Measurements from ENCODE around the gene MORF4L1.
"Not testable (repeated sequence)": the region's sequence is repeated elsewhere in the genome, so short reads cannot be mapped to it uniquely, and the experiment has no call there.

Gene MORF4L1

DNA sequence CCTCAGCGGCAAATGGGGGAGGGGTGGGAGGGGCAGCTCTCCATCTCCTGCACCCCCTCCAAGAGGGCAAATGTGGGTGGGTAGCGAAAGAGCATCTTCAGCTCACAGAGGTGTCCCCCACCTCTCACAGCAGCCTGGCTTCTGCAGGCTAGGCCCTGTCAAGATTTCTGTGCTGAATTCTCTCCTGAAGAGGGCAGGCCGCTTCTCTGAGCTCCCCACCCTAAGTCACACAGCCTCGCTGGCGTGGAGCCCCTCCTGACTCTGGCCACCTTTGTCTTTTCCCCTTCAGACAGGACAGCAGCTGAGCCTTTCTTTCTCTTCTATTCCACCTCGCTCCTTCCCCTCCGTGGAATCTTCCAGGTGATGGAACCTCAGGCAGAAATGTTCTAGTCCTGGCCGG lies 35.1 kb upstream of the MORF4L1 start:
- H3K4me3 ChIP-seq (ENCODE audit: low read depth, low read length): no peak overlapping the region
- TF ChIP-seq, protein P1, sequence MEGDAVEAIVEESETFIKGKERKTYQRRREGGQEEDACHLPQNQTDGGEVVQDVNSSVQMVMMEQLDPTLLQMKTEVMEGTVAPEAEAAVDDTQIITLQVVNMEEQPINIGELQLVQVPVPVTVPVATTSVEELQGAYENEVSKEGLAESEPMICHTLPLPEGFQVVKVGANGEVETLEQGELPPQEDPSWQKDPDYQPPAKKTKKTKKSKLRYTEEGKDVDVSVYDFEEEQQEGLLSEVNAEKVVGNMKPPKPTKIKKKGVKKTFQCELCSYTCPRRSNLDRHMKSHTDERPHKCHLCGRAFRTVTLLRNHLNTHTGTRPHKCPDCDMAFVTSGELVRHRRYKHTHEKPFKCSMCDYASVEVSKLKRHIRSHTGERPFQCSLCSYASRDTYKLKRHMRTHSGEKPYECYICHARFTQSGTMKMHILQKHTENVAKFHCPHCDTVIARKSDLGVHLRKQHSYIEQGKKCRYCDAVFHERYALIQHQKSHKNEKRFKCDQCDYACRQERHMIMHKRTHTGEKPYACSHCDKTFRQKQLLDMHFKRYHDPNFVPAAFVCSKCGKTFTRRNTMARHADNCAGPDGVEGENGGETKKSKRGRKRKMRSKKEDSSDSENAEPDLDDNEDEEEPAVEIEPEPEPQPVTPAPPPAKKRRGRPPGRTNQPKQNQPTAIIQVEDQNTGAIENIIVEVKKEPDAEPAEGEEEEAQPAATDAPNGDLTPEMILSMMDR (IDR thresholded peaks at IDR 0.05; ENCODE audit: low read depth, low read length): no peak

DNA sequence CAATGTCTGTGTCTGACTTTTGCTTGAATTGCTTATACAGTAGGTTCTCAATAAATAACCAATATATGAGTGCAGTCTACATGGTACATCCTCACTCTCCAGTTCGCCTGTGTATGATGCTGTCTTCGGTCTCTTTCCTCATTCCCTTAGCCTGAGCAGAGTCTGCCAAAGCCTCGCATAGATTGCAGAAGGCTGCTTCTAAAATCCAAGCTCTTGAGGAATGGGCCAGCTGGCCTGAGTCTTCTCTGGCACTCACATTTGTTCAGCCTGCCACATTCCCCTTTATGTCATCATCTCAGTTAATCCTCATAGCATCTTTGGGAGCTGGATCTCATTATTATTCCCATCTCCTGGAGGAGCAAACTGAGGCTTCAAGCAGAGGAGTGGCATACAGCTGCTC lies 34.2 kb upstream of the MORF4L1 start:
- TF ChIP-seq, protein P1 (IDR thresholded peaks at IDR 0.05; ENCODE audit: low read depth, low read length): no peak
- H3K4me3 ChIP-seq (ENCODE audit: low read depth, low read length): no peak overlapping the region

DNA sequence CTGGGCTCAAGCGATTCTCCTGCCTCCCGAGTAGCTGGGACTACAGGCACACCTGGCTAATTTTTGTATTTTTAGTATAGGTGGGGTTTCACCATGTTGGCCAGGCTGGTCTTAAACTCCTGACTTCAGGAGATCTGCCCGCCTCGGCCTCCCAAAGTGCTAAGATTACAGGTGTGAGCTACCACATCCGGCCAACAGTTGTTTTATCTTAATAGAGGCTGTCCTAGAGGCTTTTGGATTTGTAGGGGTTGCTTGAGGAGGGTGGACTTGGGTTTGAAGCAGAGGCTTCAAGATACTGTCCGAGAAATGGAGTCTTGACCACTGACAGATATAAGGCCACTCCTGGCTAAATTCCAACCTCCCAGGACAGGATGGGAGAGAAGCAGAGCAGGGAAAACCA lies 33.5 kb upstream of the MORF4L1 start:
- H3K4me3 ChIP-seq (ENCODE audit: low read depth, low read length): not testable (repeated sequence)

DNA sequence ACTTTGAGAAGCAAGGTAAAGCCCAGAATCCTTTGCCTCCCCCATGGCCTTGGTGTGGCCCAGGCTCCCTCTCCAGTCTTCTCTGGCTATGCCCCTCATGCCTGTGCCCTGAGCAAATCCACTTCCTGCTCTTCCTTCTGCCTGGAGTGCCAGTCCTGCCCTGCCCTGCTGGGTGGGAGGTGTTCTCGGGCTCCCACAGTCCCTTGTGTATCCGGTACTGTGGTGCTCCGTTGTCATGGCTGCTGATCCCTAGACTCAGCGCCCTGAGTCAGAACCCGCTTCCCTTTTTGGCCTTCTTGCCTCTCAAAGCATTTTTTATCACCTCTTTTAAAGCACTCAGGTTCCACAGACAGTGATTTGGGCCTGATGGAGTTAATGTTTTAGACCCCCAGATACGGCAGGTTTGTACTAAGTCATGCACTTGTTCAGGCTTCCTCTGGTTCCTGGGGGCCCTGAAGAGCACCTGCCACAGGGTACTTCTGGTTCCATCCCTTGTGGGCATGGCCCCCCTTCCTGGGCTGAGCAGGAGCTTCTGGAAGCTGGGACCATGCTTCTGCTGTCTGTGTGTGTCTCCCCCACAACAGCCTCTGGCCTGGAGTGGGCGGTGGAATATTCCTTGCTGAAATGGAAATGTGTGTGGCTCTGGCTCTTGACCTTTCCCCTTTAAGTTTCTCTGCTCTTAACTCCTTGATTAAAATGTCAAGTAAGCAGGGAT lies 31.9 kb upstream of the MORF4L1 start:
- H3K4me3 ChIP-seq (ENCODE audit: low read depth, low read length): no peak overlapping the region
- TF ChIP-seq, protein P1 (IDR thresholded peaks at IDR 0.05; ENCODE audit: low read depth, low read length): no peak

DNA sequence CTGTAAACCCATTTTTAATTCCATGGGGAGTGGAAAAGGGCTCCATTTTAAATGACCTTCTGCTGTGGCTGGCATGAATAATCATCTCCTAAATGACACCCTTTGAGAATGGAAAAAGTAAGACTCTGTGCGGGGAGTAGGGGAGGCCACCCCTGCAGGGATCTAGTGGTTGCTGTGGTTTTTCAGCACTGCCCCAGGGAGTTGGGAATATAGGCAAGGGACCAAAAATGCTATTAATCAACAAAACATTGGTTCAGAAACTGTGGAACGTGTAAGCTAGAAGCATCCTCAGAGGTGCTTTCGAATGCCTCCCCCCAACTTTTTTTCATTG lies 31.3 kb upstream of the MORF4L1 start:
- TF ChIP-seq, protein P1 (IDR thresholded peaks at IDR 0.05; ENCODE audit: low read depth, low read length): no peak
- H3K4me3 ChIP-seq (ENCODE audit: low read depth, low read length): no peak overlapping the region

DNA sequence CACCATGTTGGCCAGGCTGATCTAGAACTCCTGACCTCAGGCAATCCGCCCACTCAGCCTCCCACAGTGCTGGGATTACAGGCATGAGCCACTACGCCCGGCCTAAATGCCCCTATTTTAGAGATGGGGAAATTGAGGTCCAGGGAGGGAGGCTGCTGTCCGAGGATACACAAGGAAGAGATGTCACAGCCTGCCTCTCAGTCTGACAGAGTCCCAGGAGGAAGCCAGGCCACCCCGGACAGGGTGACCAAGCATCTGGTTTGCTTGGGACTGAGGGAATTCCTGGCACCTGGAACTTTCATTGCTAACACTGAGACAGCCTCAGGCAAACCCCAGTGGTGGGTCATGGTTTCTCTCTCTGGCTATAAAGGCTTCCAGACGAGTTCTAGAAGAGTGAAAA lies 30.8 kb upstream of the MORF4L1 start:
- no peak overlapping the region for H3K4me3 ChIP-seq (ENCODE audit: low read depth, low read length)
- TF ChIP-seq, protein P1 (IDR thresholded peaks at IDR 0.05; ENCODE audit: low read depth, low read length): no peak

DNA sequence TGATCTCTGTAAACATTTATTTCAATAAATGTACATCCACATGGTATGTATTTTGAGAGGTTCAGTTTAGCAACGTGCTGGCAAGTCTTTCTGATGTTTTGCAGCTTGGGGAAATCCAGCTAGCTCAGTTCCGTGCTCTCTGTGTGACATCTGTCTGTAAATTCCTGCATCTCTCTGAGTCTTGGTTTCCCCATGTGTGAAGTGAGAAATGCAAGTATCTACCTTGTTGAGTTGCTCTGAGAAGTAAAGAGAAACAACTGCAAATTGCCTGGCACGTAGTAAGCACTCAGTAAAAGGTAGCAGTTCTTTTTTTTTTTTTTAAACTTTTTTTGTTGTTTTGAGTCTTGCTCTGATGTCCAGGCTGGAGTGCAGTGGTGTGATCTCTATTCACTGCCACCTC lies 30.2 kb upstream of the MORF4L1 start:
- no peak overlapping the region for H3K4me3 ChIP-seq (ENCODE audit: low read depth, low read length)
- TF ChIP-seq, protein P1 (IDR thresholded peaks at IDR 0.05; ENCODE audit: low read depth, low read length): no peak

DNA sequence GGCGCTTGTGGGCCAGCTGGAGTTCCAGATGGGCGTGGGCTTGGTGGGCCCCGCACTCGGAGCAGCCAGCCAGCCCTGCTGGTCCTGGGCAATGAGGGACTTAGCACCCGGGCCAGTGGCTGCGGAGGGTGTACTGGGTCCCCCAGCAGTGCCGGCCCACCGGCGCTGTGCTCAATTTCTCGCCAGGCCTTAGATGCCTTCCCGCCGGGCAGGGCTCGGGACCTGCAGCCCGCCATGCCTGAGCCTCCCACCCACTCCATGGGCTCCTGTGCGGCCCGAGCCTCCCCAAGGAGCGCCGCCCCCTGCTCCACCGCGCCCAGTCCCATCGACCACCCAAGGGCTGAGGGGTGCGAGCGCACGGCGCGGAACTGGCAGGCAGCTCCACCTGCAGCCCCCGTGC lies 25.8 kb upstream of the MORF4L1 start:
- H3K4me3 ChIP-seq (ENCODE audit: low read depth, low read length): not testable (repeated sequence)

DNA sequence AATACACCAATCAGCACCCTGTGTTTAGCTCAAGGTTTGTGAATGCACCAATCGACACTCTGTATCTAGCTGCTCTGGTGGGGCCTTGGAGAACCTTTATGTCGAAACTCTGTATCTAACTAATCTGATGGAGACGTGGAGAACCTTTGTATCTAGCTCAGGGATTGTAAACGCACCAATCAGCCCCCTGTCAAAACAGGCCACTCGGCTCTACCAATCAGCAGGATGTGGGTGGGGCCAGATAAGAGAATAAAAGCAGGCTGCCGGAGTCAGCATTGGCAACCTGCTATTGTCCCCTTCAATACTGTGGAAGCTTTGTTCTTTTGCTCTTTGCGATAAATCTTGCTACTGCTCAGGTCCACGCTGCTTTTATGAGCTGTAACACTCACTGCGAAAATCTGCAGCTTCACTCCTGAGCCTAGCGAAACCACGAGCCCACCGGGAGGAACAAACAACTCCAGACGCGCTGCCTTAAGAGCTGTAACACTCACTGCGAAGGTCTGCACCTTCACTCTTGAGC lies 25.2 kb upstream of the MORF4L1 start:
- H3K4me3 ChIP-seq (ENCODE audit: low read depth, low read length): not testable (repeated sequence)
